ACHN (cell line): Measurements from ENCODE around the gene EFR3B.
"Not testable (repeated sequence)": the region's sequence is repeated elsewhere in the genome, so short reads cannot be mapped to it uniquely, and the experiment has no call there.

ENCODE experiments used
- DNase-seq: peaks from one replicate; pipeline ENCODE4 v3.0.0-alpha.2; 2015
- in situ Hi-C: cut with HindIII; loops from 2 replicates; pipeline ENCODE4 v1.10.0; 2017; ENCODE audit warnings: low sequenced_read_pairs, low pct_ligation_motif_present, low pct_unique_long_range_greater_than_20kb

The EFR3B gene, protein sequence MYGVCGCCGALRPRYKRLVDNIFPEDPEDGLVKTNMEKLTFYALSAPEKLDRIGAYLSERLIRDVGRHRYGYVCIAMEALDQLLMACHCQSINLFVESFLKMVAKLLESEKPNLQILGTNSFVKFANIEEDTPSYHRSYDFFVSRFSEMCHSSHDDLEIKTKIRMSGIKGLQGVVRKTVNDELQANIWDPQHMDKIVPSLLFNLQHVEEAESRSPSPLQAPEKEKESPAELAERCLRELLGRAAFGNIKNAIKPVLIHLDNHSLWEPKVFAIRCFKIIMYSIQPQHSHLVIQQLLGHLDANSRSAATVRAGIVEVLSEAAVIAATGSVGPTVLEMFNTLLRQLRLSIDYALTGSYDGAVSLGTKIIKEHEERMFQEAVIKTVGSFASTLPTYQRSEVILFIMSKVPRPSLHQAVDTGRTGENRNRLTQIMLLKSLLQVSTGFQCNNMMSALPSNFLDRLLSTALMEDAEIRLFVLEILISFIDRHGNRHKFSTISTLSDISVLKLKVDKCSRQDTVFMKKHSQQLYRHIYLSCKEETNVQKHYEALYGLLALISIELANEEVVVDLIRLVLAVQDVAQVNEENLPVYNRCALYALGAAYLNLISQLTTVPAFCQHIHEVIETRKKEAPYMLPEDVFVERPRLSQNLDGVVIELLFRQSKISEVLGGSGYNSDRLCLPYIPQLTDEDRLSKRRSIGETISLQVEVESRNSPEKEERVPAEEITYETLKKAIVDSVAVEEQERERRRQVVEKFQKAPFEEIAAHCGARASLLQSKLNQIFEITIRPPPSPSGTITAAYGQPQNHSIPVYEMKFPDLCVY

GRCh38 chr2:25041928-25042320 is at the start of gene EFR3B:
Gene EFR3B, plus strand, starts transcription at chr2:25042076. Its CDS starts 237 bp downstream, at chr2:25042313.
- DNase-seq = peak; percentile 96
- in situ Hi-C loops = no loop called here

GRCh38 chr2:24993406-24994145 is 48.3 kb upstream of the EFR3B start:
- in situ Hi-C loops = loop anchor here (25.0 kb wide), 1 partner anchor 169 kb away; the partner anchor contains the start of gene POMC
- DNase-seq = no peak

DNA sequence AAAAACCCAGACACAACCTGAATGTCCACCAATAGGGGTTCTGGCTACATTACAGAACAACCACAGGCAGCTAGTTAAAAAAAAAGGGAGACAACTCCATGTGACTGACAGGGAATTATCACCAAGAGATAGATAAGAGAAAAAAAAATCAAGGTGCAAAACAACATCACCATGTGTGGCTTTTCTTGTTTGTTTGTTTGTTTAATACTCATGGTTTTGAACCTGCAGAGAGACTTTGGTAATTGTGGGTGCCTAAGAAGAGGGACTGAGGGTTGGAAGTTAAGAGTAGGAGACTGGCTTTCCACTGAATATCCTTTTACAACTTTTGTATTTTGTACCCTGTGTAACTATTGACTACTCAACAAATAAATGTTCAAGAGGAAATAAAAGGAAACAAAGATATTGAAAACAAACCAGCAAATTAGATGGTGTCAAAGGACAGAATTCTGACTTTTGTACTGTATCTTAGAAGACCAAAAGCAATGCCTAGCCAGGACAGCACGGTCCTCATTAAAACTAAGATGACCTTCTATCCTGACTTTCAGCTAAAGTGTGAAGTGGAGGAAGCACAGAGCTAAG is 47.6 kb upstream of the EFR3B start:
- no peak for DNase-seq
- in situ Hi-C loops = loop anchor here (25.0 kb wide), 1 partner anchor 168 kb away; the partner anchor contains the start of gene POMC

DNA sequence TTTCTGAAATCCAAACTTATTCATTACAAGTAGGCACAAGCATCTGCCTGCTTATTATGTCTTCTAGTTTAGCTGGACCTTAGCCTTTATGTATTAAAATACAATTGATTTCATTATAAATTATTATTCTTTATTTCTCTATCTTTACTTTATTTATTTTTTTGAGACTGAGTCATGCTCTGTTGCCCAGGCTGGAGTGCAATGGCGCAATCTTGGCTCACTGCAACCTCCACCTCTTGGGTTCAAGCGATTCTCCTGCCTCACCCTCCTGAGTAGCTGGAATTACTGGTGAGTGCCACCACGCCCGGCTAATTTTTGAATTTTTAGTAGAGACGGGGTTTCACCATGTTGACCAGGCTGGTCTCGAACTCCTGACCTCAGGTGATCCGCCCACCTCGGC is 42.8 kb upstream of the EFR3B start:
- in situ Hi-C loops = loop anchor here (25.0 kb wide), 1 partner anchor 163 kb away; the partner anchor contains the start of gene POMC
- DNase-seq = not testable (repeated sequence)

DNA sequence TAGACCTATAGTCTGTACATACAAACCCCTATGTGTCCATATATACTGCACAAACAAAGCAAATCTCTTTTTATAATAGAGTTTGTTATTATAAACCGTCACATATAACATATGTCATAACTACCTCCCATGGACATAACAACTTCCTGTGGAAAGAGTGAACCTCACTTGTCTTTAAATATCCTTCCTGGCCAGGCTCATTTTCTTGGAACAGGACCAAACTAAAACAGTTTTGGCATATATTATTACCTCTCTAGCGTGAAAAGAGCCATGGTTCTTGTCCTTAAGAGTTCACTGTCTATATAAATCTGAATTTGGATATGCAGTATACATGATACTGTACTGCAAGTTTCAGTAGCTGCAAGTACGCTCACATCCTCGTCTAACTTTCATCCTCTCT is 41.8 kb upstream of the EFR3B start:
- in situ Hi-C loops = no loop called here
- no peak for DNase-seq

- no peak for DNase-seq
- in situ Hi-C loops = no loop called here
These were observed 41.2 kb upstream of the EFR3B start for GRCh38 chr2:25000503-25001324.

DNA sequence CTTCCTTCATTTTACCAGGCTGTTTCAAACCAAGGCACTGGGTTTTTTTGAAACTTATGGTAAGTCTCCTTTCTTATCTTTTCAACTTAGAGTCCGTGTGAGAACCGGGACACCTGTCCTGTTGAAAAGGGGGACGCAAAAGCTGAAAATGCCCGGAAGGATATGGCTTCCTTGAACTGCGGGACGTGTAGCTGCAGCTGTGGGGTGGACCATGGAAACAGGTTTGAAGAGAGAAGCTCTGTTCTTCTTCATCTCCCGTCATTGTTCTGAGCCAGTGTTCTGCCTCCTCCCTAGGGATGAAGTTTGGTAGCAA is 40.6 kb upstream of the EFR3B start:
- in situ Hi-C loops = no loop called here
- no peak for DNase-seq

- no peak for DNase-seq
- in situ Hi-C loops = no loop called here
These were observed 39.8 kb upstream of the EFR3B start for GRCh38 chr2:25002066-25002465.

GRCh38 chr2:25009954-25010353 is 31.9 kb upstream of the EFR3B start:
- no peak for DNase-seq
- in situ Hi-C loops = no loop called here

DNA sequence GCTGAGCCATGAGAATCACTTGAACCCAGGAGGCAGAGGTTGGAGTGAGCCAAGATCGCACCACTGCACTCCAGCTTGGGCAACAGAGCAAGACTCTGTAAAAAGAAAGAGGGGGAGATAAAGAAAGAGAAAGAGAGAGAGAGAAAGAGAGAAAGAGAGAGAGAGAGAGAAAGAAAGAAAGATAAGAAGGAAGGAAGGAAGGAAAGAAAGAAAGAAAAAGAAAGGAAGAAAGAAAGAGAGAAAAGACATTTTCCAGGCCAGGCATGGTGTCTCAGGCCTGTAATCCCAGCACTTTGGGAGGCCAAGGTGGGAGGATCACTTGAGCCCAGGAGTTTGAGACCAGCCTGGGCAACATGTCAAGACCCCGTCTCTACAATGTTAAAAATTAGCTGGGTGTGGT is 30.5 kb upstream of the EFR3B start:
- DNase-seq, in situ Hi-C loops: not testable (repeated sequence)

DNA sequence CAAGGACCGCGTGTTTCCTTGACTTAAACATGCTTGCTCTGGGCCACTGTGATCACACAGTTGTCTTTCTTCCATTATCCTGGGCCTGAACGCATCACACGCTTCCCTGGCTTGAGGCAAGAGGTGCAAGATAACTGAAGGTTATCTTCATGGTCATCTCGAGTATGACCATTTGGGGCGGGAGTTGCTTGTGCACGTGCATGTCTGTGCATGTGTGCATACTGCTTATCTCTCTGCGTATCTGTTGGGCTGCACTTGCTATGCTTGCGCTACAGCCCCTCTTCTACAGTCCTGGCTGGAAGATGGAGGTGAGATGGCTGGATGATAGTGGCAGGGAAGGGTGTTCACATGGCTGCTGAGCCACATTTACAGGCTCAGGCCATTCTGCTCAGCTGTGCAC is 27.2 kb upstream of the EFR3B start:
- no peak for DNase-seq
- in situ Hi-C loops = no loop called here

GRCh38 chr2:25018681-25019080 is 23.2 kb upstream of the EFR3B start:
- in situ Hi-C loops = no loop called here
- DNase-seq = no peak

DNA sequence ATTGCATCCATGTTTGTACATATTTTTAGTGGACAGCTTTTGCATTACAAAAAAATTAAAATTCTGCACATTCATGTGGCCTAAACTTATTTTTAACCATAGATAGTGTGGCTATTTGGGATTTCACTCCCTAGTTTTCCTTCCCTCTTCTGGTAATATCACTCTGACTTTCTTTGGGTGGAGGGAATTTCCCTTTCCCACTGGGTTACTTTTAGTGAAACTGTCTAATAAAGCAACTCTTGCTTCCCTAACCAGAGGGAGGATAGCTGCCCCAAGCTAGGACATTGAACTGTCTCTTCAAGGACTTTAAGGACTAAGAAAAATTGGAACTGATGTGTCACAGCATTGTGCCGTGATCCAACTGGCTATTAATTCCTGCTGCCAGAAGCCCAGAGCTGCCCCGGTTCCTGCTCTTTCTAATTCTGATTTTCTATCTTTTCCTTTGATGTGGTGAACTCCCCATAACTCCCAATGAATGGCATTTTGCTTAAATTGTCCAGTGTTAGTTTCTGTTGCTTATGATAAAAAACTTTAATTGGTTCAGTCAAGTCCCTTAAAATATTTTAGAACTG is 20.0 kb upstream of the EFR3B start:
- DNase-seq = no peak
- in situ Hi-C loops = no loop called here

- in situ Hi-C loops = no loop called here
- DNase-seq = no peak
These were observed 18.5 kb upstream of the EFR3B start for GRCh38 chr2:25023333-25023732.

GRCh38 chr2:25025229-25026007 is 16.5 kb upstream of the EFR3B start:
- in situ Hi-C loops = no loop called here
- no peak for DNase-seq

GRCh38 chr2:25026008-25026530 is 15.8 kb upstream of the EFR3B start:
- in situ Hi-C loops = no loop called here
- no peak for DNase-seq

- DNase-seq = no peak
These were observed 12.7 kb upstream of the EFR3B start for GRCh38 chr2:25029183-25029554.

More at GRCh38 chr2:25029183-25029554, 12.7 kb upstream of the EFR3B start:
- in situ Hi-C loops = no loop called here
